NCI-H524 treated with DMSO at 0.1 percent for 48 hours (cell line): ENCODE measurements around the gene S100A13.

Experiments used
- DNase-seq: peaks from one replicate; lab custom pipeline; 2025; lab: John Stamatoyannopoulos, UW

S100A13 gene

GRCh38 chr1:153572569-153573015 lies 54.7 kb downstream of the S100A13 start:
- DNase-seq: peak; percentile 10

- DNase-seq: no peak
Observed at GRCh38 chr1:153571706-153572105, 55.6 kb downstream of the S100A13 start.

GRCh38 chr1:153570874-153571273 lies 56.4 kb downstream of the S100A13 start:
- no peak for DNase-seq

GRCh38 chr1:153569465-153569864 lies 57.8 kb downstream of the S100A13 start:
- DNase-seq: no peak
